Upper lobe of left lung (tissue), 6 donors: ENCODE measurements around the gene SYT6. TPM values are rescaled to one million over a fixed set of nuclear protein-coding genes. Genes with fewer than 3 reads are reported as not detected.
A peak's percentile ranks its signal among the peaks of the same experiment; 100 is the strongest.

Experiments used
- ATAC-seq, 2 donors: fragments of 200-7000 bp; cut with Tn5 transposase; one replicate each; pipeline ENCODE4 v1.9.1; 2022; ENCODE audit warnings: mild to moderate bottlenecking in 2 of 2, moderate library complexity in 2 of 2; ENCODE audit not compliant: low FRiP score in 2 of 2
- DNase-seq, 2 donors: peaks; one replicate each; pipeline ENCODE4 v3.0.0-alpha.2; 2019 to 2020
- H3K27ac ChIP-seq, 4 donors: fragments of 200-600 bp; sonication (generic); one replicate each; pipeline ENCODE4 v1.5.1; 2016 to 2019
- H3K27me3 ChIP-seq, 4 donors: fragments of 200-600 bp; sonication (generic); one replicate each; pipeline ENCODE4 v1.5.1; 2017 to 2019
- H3K36me3 ChIP-seq, 4 donors: fragments of 200-600 bp; sonication (generic); one replicate each; pipeline ENCODE4 v1.5.1; 2016 to 2019
- H3K4me1 ChIP-seq, 4 donors: fragments of 200-600 bp; sonication (generic); one replicate each; pipeline ENCODE4 v1.5.1; 2018 to 2019
- H3K4me3 ChIP-seq, 4 donors: fragments of 200-600 bp; sonication (generic); one replicate each; pipeline ENCODE4 v1.5.1; 2017 to 2019; ENCODE audit warnings: mild to moderate bottlenecking in 2 of 4, moderate library complexity in 1 of 4
- H3K9me3 ChIP-seq, 4 donors: fragments of 200-600 bp; sonication (generic); one replicate each; pipeline ENCODE4 v1.5.1; 2018 to 2019
- CTCF ChIP-seq, 6 experiments: fragments of 450-650 bp in 4 of 6; fragments of 200-600 bp in 2 of 6; sonication (generic) in 2 of 6; IDR thresholded peaks; one replicate each; pipeline ENCODE4 v1.5.1; 2016 to 2019; ENCODE audit warnings: antibody characterized with exemption in 6 of 6
- EP300 ChIP-seq, 4 donors: sonication (generic); formaldehyde crosslinking; IDR thresholded peaks; one replicate each; pipeline ENCODE4 v1.5.1; 2017; ENCODE audit warnings: antibody characterized with exemption in 4 of 4, control low read depth in 2 of 4
- POLR2A ChIP-seq, 4 donors: fragments of 450-650 bp; IDR thresholded peaks; one replicate each; pipeline ENCODE4 v1.5.1; 2016 to 2017; ENCODE audit warnings: antibody characterized with exemption in 4 of 4, mild to moderate bottlenecking in 2 of 4
- POLR2AphosphoS5 ChIP-seq, 2 donors: sonication (generic); formaldehyde crosslinking; IDR thresholded peaks; one replicate each; pipeline ENCODE4 v1.5.1; 2017; ENCODE audit warnings: antibody characterized with exemption in 2 of 2
- WGBS, 2 donors: methylation state at CpG; one replicate each; pipeline ENCODE4 v1.1.5; 2017 to 2018; 5-methylcytosine and 5-hydroxymethylcytosine counted together
- total RNA-seq, 6 donors: library from RNA; depleted of rRNA in 4 of 6; stranded (reverse); fragments of >200 nt in 4 of 6; gene quantifications; one replicate each; pipeline versions ENCODE4 v1.1.0 to v1.2.1, GENCODE V29; 2016 to 2021
- donor health status: DM: no; HTN: no; CAD: no; lungs with moderate emphysema.
- donor health status: DM: no; HTN: yes; CAD: no; lungs with severe emphysema.

The SYT6 gene
- total RNA-seq, 6 donors from 2014 or later = 0.07 TPM; not detected in 5

- DNase-seq (peak in 1 of 2 donors; percentile 54), ATAC-seq (no peak)
- H3K4me1 ChIP-seq = peaks cover 0 to 10% (median 5%) of the 10 kb centered on the region in 4 donors
- H3K27me3 ChIP-seq = no peaks in the 10 kb centered on the region
- WGBS, 2 donors = 54 to 59% methylated on average over 15 to 17 of the region's 17 CpGs
- H3K36me3 ChIP-seq = no peaks in the 10 kb centered on the region
- no peak for TF ChIP-seq EP300 (IDR thresholded peaks at IDR 0.05)
- no peak for TF ChIP-seq POLR2AphosphoS5 (IDR thresholded peaks at IDR 0.05)
- no peak for TF ChIP-seq POLR2A (IDR thresholded peaks at IDR 0.05)
- no peak for TF ChIP-seq CTCF (IDR thresholded peaks at IDR 0.05)
- H3K9me3 ChIP-seq = no peaks in the 10 kb centered on the region
- no peak overlapping the region for H3K4me3 ChIP-seq
- H3K27ac ChIP-seq = no peak overlapping the region
Measured at GRCh38 chr1:114118351-114118990, 35.2 kb downstream of the SYT6 start.

- Histone ChIP-seq H3K4me1 (peaks cover 0 to 15% (median 5%) of the 10 kb centered on the region in 4 donors), H3K36me3 (no peaks in the 10 kb centered on the region), H3K27ac (no peak overlapping the region), H3K27me3 (no peaks in the 10 kb centered on the region), H3K9me3 (no peaks in the 10 kb centered on the region), H3K4me3 (no peak overlapping the region)
- WGBS, 2 donors = 88 to 94% methylated on average over 8 of the region's 8 CpGs
- ATAC-seq = no peak
- no peak for DNase-seq
- TF ChIP-seq CTCF (IDR thresholded peaks at IDR 0.05) (no peak), POLR2AphosphoS5 (IDR thresholded peaks at IDR 0.05) (no peak), POLR2A (IDR thresholded peaks at IDR 0.05) (no peak), EP300 (IDR thresholded peaks at IDR 0.05) (no peak)
Measured at GRCh38 chr1:114117654-114118053, 36.0 kb downstream of the SYT6 start.

- ATAC-seq (no peak), DNase-seq (no peak)
- peaks cover 0 to 15% (median 5%) of the 10 kb centered on the region in 4 donors for H3K4me1 ChIP-seq
- WGBS, 2 donors = 80 to 82% methylated on average over 3 to 6 of the region's 6 CpGs
- TF ChIP-seq POLR2A (IDR thresholded peaks at IDR 0.05) (no peak), EP300 (IDR thresholded peaks at IDR 0.05) (no peak), CTCF (IDR thresholded peaks at IDR 0.05) (no peak), POLR2AphosphoS5 (IDR thresholded peaks at IDR 0.05) (no peak)
- no peak overlapping the region for H3K4me3 ChIP-seq
- H3K9me3 ChIP-seq = no peaks in the 10 kb centered on the region
- no peak overlapping the region for H3K27ac ChIP-seq
- no peaks in the 10 kb centered on the region for H3K27me3 ChIP-seq
- H3K36me3 ChIP-seq = no peaks in the 10 kb centered on the region
Measured at GRCh38 chr1:114116086-114116485, 37.6 kb downstream of the SYT6 start.

GRCh38 chr1:114114185-114115094, 39.2 kb downstream of the SYT6 start:
- peak in 1 of 2 donors; percentile 26 for DNase-seq
- Histone ChIP-seq H3K27me3 (no peaks in the 10 kb centered on the region), H3K4me1 (peaks cover 0 to 15% (median 5%) of the 10 kb centered on the region in 4 donors), H3K27ac (peak overlapping the region in 2 of 4 donors; percentile 18 to 63), H3K4me3 (no peak overlapping the region), H3K36me3 (no peaks in the 10 kb centered on the region), H3K9me3 (no peaks in the 10 kb centered on the region)
- TF ChIP-seq EP300 (IDR thresholded peaks at IDR 0.05) = no peak
- WGBS, 2 donors = 73 to 85% methylated on average over 7 to 8 of the region's 8 CpGs
- ATAC-seq = no peak

- WGBS, 2 donors = 42 to 55% methylated on average over 10 of the region's 10 CpGs
- H3K27me3 ChIP-seq = no peaks in the 10 kb centered on the region
- ATAC-seq (peak; percentile 24 to 78), DNase-seq (peak in 1 of 2 donors; percentile 74)
- no peaks in the 10 kb centered on the region for H3K36me3 ChIP-seq
- no peak for TF ChIP-seq POLR2AphosphoS5 (IDR thresholded peaks at IDR 0.05)
- TF ChIP-seq POLR2A (IDR thresholded peaks at IDR 0.05) = no peak
- no peak for TF ChIP-seq CTCF (IDR thresholded peaks at IDR 0.05)
- TF ChIP-seq EP300 (IDR thresholded peaks at IDR 0.05) = no peak
- H3K27ac ChIP-seq = peak overlapping the region in 2 of 4 donors; percentile 18 to 63
- no peak overlapping the region for H3K4me3 ChIP-seq
- H3K9me3 ChIP-seq = no peaks in the 10 kb centered on the region
- H3K4me1 ChIP-seq = peaks cover 0 to 15% (median 5%) of the 10 kb centered on the region in 4 donors
Measured at GRCh38 chr1:114113411-114114184, 40.1 kb downstream of the SYT6 start.
